Transverse colon (tissue), 4 donors: ENCODE data around the gene C5AR1. TPM values are rescaled to one million over a fixed set of nuclear protein-coding genes. Genes with fewer than 3 reads are reported as not detected.
A peak's percentile ranks its signal among the peaks of the same experiment; 100 is the strongest.
"Not testable (repeated sequence)": the region's sequence is repeated elsewhere in the genome, so short reads cannot be mapped to it uniquely, and the experiment has no call there.

Experiments used
- DNase-seq: peaks from one replicate; pipeline ENCODE4 v3.0.0-alpha.2; 2019
- H3K27ac ChIP-seq, 4 donors: fragments of 200-600 bp; sonication (generic); 2 replicates each; pipeline ENCODE4 v1.5.1; 2016 to 2018; ENCODE audit warnings: inconsistent platforms in 4 of 4
- H3K27me3 ChIP-seq: fragments of 200-600 bp; sonication (generic); 2 replicates; pipeline ENCODE4 v1.5.1; 2017; ENCODE audit warnings: inconsistent platforms
- H3K36me3 ChIP-seq, 4 donors: fragments of 200-600 bp; sonication (generic); 2 replicates each; pipeline ENCODE4 v1.5.1; 2017 to 2019; ENCODE audit warnings: inconsistent platforms in 4 of 4
- H3K4me1 ChIP-seq, 4 donors: fragments of 200-600 bp; sonication (generic); 2 replicates each; pipeline ENCODE4 v1.5.1; 2017 to 2020; ENCODE audit warnings: inconsistent platforms in 4 of 4
- H3K4me3 ChIP-seq, 4 donors: fragments of 200-600 bp; sonication (generic); 1 replicate in 1 of 4; 2 replicates in 3 of 4; pipeline versions ENCODE4 v1.5.1 to v1.6.1; 2017 to 2019; ENCODE audit warnings: inconsistent platforms in 4 of 4
- H3K9me3 ChIP-seq, 2 donors: fragments of 200-600 bp; sonication (generic); 2 replicates each; pipeline ENCODE4 v1.5.1; 2017 to 2019; ENCODE audit warnings: inconsistent platforms in 2 of 2
- CTCF ChIP-seq, 5 experiments: fragments of 200-600 bp in 3 of 5; fragments of 450-650 bp in 2 of 5; sonication (generic) in 3 of 5; IDR thresholded peaks; 1 replicate in 2 of 5; 2 replicates in 3 of 5; pipeline ENCODE4 v1.5.1; 2016 to 2017; ENCODE audit warnings: antibody characterized with exemption in 5 of 5, inconsistent platforms in 3 of 5, mild to moderate bottlenecking in 2 of 5, moderate library complexity in 1 of 5
- EP300 ChIP-seq: sonication (generic); formaldehyde crosslinking; IDR thresholded peaks from one replicate; pipeline ENCODE4 v1.6.1; 2017; ENCODE audit warnings: antibody characterized with exemption, low read depth
- POLR2A ChIP-seq: fragments of 450-650 bp; IDR thresholded peaks from one replicate; pipeline ENCODE4 v1.6.1; 2016; ENCODE audit warnings: antibody characterized with exemption, mild to moderate bottlenecking, moderate library complexity
- POLR2AphosphoS5 ChIP-seq, 3 donors: sonication (generic); formaldehyde crosslinking; IDR thresholded peaks; one replicate each; pipeline ENCODE4 v1.6.1; 2016; ENCODE audit warnings: antibody characterized with exemption in 3 of 3
- WGBS, 2 donors: methylation state at CpG; one replicate each; pipeline ENCODE4 v1.1.5; 2018; ENCODE audit warnings: low coverage in 1 of 2; 5-methylcytosine and 5-hydroxymethylcytosine counted together
- in situ Hi-C, 4 donors: fragments of 200-750 bp; cut with MboI; loops; one replicate each; pipeline versions ENCODE4 v1.15.0 to v1.15.1; 2017; ENCODE audit warnings: low sequenced_read_pairs in 3 of 4, low pct_ligation_motif_present in 1 of 4, low pct_unique_long_range_greater_than_20kb in 1 of 4
- intact Hi-C: fragments of 100-400 bp; cut with DNase I; formaldehyde crosslinking; loops from one replicate; pipeline ENCODE4 v1.15.1; 2023; ENCODE audit warnings: low total_unique reads
- total RNA-seq, 4 donors: library from RNA; depleted of rRNA; stranded (reverse); fragments of >200 nt; gene quantifications; one replicate each; pipeline ENCODE4 v1.1.0, GENCODE V29; 2016

Gene C5AR1
- total RNA-seq, 4 donors from 2014 or later: 0.60 to 9.0 (median 5.3) TPM

- peak; percentile 100 for DNase-seq
- peak within 1 kb of the TSS; percentile 96 to 100 (median 99) for H3K27ac ChIP-seq
- 0 to 3% methylated on average over 7 to 54 of the region's 72 CpGs for WGBS, 2 donors
- H3K4me1 ChIP-seq: peaks cover 0 to 32% (median 27%) of the 10 kb centered on the region in 4 donors
- TF ChIP-seq POLR2A: peak; percentile 52
- peak; percentile 52 to 68 (median 59) for TF ChIP-seq POLR2AphosphoS5 (IDR thresholded peaks at IDR 0.05)
- no peak for TF ChIP-seq EP300
- no peak for TF ChIP-seq CTCF (IDR thresholded peaks at IDR 0.05)
- H3K9me3 ChIP-seq: no peaks in the 10 kb centered on the region
- peak within 1 kb of the TSS; percentile 70 to 93 (median 76) for H3K4me3 ChIP-seq
- in situ Hi-C loops (no loop called here), intact Hi-C loops (no loop called here)
- no peaks in the 10 kb centered on the region for H3K27me3 ChIP-seq
- H3K36me3 ChIP-seq: peaks cover 0 to 18% (median 6%) of the 10 kb centered on the region in 4 donors
These were observed 35.4 kb upstream of the C5AR1 start, which contains the start of gene INAFM1 for GRCh38 chr19:47274071-47274890. INAFM1 (plus strand) TSS chr19:47274885; CDS start chr19:47274920, 35 bp downstream.

GRCh38 chr19:47274891-47275761, 34.5 kb upstream of the C5AR1 start:
- in situ Hi-C loops: loop anchor here in 3 of 4 donors (25.0 kb wide), 3 partner anchors 112 to 437 kb away; partner anchors contain the start of genes EHD2 (in 2 of the 3) and MEIS3 (in 1 of the 3)
- peaks cover 0 to 32% (median 27%) of the 10 kb centered on the region in 4 donors for H3K4me1 ChIP-seq

GRCh38 chr19:47275791-47276461, 33.7 kb upstream of the C5AR1 start:
- Histone ChIP-seq H3K4me1 (peaks cover 0 to 32% (median 27%) of the 10 kb centered on the region in 4 donors), H3K9me3 (no peaks in the 10 kb centered on the region), H3K27ac (peak overlapping the region; percentile 96 to 100 (median 99)), H3K27me3 (no peaks in the 10 kb centered on the region), H3K36me3 (peaks cover 0 to 5% (median under 1%) of the 10 kb centered on the region in 4 donors), H3K4me3 (peak overlapping the region in 1 of 4 donors; percentile 70)
- 62% methylated on average over 13 of the region's 13 CpGs; no CpG with 5 or more reads in 1 of the 2 donors for WGBS, 2 donors
- intact Hi-C loops (no loop called here), in situ Hi-C loops (loop anchor here in 3 of 4 donors (25.0 kb wide), 3 partner anchors 111 to 436 kb away; partner anchors contain the start of genes EHD2 (in 2 of the 3) and MEIS3 (in 1 of the 3))
- TF ChIP-seq EP300 (no peak), POLR2AphosphoS5 (IDR thresholded peaks at IDR 0.05) (peak in 1 of 3 donors; percentile 6), POLR2A (no peak)
- no peak for DNase-seq

More at GRCh38 chr19:47274891-47275761, 34.5 kb upstream of the C5AR1 start:
- Histone ChIP-seq H3K4me3 (peak overlapping the region; percentile 28 to 81 (median 71)), H3K27ac (peak overlapping the region; percentile 96 to 100 (median 99)), H3K9me3 (no peaks in the 10 kb centered on the region), H3K27me3 (no peaks in the 10 kb centered on the region), H3K36me3 (peaks cover 0 to 13% (median 4%) of the 10 kb centered on the region in 4 donors)
- 19% methylated on average over 45 of the region's 82 CpGs; no CpG with 5 or more reads in 1 of the 2 donors for WGBS, 2 donors
- peak; percentile 36 for DNase-seq
- intact Hi-C loops: no loop called here
- TF ChIP-seq EP300 (no peak), CTCF (IDR thresholded peaks at IDR 0.05) (no peak), POLR2AphosphoS5 (IDR thresholded peaks at IDR 0.05) (no peak), POLR2A (no peak)

GRCh38 chr19:47276513-47276912, 33.1 kb upstream of the C5AR1 start:
- Histone ChIP-seq H3K4me1 (peaks cover 0 to 32% (median 27%) of the 10 kb centered on the region in 4 donors), H3K27ac (peak overlapping the region; percentile 96 to 100 (median 99))
- H3K9me3 ChIP-seq, H3K27me3 ChIP-seq, intact Hi-C loops, H3K36me3 ChIP-seq, DNase-seq, H3K4me3 ChIP-seq: not testable (repeated sequence)
- in situ Hi-C loops: loop anchor here in 3 of 4 donors (25.0 kb wide), 3 partner anchors 111 to 436 kb away; partner anchors contain the start of genes EHD2 (in 2 of the 3) and MEIS3 (in 1 of the 3)
- WGBS, 2 donors: 74 to 95% methylated on average over 3 of the region's 3 CpGs
